OCI-LY3 (cell line): Measurements from ENCODE around the gene IKZF2.

Source experiments
- CTCF ChIP-seq: fragments of 200-600, 300-600 bp; sonication (generic); IDR thresholded peaks from 2 replicates; pipeline ENCODE4 v1.5.1; 2014; ENCODE audit warnings: antibody characterized with exemption, low read length, low read depth
- EZH2phosphoT487 ChIP-seq: fragments of 200-600 bp; shearing (Covaris generic); IDR thresholded peaks from 2 replicates; pipeline ENCODE4 v1.6.1; 2018; ENCODE audit warnings: antibody characterized with exemption, mixed run types, low read depth

GRCh38 chr2:213147538-213147937 lies 3.9 kb downstream of the IKZF2 start:
- TF ChIP-seq CTCF, result no peak
- no peak for TF ChIP-seq EZH2phosphoT487
